SU-DHL-6 (cell line): ENCODE results near the gene CGB2.
"Not testable (repeated sequence)": the region's sequence is repeated elsewhere in the genome, so short reads cannot be mapped to it uniquely, and the experiment has no call there.

Source experiments
- EZH2phosphoT487 ChIP-seq: fragments of 200-600 bp; sonication (generic), shearing (Covaris generic); conservative IDR thresholded peaks from 2 replicates; pipeline ENCODE4 v1.6.1; 2018; ENCODE audit warnings: mild to moderate bottlenecking, antibody characterized with exemption, low read length, moderate library complexity, mixed read lengths
- TF ChIP-seq, protein P1 (sequence below): fragments of 200-600 bp; sonication (generic); IDR thresholded peaks from one replicate; pipeline ENCODE4 v1.5.1; 2017; ENCODE audit warnings: antibody characterized with exemption, mild to moderate bottlenecking, low read length, moderate library complexity; ENCODE audit not compliant: insufficient read depth, poor library complexity, severe bottlenecking

DNA sequence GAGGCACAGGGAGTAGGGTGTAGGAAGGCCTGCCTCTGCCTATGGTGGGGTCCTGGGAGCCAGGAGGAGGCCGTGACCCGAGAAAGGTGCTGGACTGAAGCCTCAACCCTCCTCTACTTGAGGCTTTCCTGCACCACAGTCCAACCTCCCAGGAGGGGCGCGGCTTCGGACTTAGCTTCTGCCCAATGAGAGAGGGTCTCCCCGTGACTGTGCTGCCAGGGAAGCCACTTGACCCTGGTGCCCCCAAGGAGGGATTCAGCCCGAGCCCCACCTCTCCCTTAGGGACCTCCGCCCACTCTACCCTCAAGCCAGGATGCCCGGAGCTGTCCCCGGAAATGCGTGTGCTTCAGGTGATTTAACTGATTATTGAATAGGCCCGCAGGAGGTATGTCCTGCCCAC, 17.3 kb downstream of the CGB2 start, which contains the start of gene CGB8:
- TF ChIP-seq, protein P1, sequence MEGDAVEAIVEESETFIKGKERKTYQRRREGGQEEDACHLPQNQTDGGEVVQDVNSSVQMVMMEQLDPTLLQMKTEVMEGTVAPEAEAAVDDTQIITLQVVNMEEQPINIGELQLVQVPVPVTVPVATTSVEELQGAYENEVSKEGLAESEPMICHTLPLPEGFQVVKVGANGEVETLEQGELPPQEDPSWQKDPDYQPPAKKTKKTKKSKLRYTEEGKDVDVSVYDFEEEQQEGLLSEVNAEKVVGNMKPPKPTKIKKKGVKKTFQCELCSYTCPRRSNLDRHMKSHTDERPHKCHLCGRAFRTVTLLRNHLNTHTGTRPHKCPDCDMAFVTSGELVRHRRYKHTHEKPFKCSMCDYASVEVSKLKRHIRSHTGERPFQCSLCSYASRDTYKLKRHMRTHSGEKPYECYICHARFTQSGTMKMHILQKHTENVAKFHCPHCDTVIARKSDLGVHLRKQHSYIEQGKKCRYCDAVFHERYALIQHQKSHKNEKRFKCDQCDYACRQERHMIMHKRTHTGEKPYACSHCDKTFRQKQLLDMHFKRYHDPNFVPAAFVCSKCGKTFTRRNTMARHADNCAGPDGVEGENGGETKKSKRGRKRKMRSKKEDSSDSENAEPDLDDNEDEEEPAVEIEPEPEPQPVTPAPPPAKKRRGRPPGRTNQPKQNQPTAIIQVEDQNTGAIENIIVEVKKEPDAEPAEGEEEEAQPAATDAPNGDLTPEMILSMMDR, result not testable (repeated sequence)
- not testable (repeated sequence) for TF ChIP-seq EZH2phosphoT487
